Peyer's patch (tissue), 4 donors: ENCODE measurements around the gene ETS2.

ENCODE experiments used
- POLR2A ChIP-seq, 2 donors: fragments of 450-650 bp; IDR thresholded peaks; one replicate each; pipeline ENCODE4 v1.5.1; 2017; ENCODE audit warnings: antibody characterized with exemption in 2 of 2, mild to moderate bottlenecking in 2 of 2, moderate library complexity in 2 of 2
- TF ChIP-seq, protein P1 (sequence below), 6 experiments: fragments of 450-650 bp in 4 of 6; fragments of 200-600 bp in 2 of 6; sonication (generic) in 1 of 6; IDR thresholded peaks; one replicate each; pipeline ENCODE4 v1.5.1; 2017 to 2019; ENCODE audit warnings: antibody characterized with exemption in 6 of 6, mild to moderate bottlenecking in 3 of 6, moderate library complexity in 1 of 6

DNA sequence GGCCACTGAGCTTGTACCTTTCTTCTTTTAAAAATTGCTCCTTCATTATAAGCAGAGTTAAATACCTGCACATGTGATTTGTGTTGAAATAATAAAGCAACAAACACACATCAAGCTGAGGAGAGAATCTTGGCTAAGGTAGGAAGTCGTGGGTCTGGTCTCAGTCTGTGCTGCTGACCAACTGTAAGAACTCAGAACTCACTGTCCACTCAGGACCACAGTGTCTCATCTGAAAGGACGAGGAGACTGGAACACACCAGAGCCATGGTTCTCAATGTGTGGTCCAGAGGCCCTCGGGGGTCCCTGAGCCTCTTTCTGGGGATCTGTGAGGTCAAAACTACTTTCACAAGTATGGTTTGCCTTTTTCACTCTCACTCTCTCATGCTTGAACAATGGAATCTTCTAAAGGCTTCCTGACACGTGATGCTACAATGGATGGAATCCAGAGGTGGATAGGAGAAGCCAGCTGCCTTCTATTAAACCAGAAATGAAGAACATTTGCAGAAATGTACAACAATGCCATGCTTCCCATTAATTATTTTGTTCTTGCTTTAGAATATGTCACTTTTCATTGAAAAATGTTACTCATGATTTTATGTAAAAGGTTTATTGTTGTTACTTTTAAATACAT lies 17.3 kb upstream of the ETS2 start:
- TF ChIP-seq, protein P1, sequence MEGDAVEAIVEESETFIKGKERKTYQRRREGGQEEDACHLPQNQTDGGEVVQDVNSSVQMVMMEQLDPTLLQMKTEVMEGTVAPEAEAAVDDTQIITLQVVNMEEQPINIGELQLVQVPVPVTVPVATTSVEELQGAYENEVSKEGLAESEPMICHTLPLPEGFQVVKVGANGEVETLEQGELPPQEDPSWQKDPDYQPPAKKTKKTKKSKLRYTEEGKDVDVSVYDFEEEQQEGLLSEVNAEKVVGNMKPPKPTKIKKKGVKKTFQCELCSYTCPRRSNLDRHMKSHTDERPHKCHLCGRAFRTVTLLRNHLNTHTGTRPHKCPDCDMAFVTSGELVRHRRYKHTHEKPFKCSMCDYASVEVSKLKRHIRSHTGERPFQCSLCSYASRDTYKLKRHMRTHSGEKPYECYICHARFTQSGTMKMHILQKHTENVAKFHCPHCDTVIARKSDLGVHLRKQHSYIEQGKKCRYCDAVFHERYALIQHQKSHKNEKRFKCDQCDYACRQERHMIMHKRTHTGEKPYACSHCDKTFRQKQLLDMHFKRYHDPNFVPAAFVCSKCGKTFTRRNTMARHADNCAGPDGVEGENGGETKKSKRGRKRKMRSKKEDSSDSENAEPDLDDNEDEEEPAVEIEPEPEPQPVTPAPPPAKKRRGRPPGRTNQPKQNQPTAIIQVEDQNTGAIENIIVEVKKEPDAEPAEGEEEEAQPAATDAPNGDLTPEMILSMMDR (IDR thresholded peaks at IDR 0.05): no peak
- no peak for TF ChIP-seq POLR2A (IDR thresholded peaks at IDR 0.05)
